ENCODE results near the gene METTL5.

The METTL5 gene

GRCh38 chr2:169778446-169778845 is 46.3 kb downstream of the METTL5 start:
- no peak for DNase-seq

GRCh38 chr2:169776252-169776761 is 48.4 kb downstream of the METTL5 start:
- DNase-seq: no peak

GRCh38 chr2:169775765-169776164 is 48.9 kb downstream of the METTL5 start:
- no peak for DNase-seq

DNA sequence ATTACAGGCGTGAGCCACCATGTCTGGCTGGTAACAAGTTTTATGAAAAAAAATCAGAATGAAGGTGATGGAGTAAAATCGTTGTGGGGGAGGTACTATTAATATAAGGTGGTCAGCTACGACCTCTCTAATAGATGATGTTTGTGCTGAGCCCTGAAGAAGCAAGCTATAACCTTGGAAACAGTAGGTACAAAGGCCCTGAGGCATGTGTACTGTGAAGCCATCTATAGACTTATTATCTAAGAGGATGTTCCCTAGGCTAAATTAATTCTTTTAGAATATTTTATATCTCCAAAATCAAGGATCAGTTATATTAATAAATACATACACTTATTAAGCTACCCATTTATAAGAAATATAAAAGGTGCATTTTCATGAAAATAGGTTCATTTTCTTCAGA is 49.4 kb downstream of the METTL5 start:
- DNase-seq: no peak

GRCh38 chr2:169772651-169773050 is 52.1 kb downstream of the METTL5 start:
- DNase-seq: no peak

DNA sequence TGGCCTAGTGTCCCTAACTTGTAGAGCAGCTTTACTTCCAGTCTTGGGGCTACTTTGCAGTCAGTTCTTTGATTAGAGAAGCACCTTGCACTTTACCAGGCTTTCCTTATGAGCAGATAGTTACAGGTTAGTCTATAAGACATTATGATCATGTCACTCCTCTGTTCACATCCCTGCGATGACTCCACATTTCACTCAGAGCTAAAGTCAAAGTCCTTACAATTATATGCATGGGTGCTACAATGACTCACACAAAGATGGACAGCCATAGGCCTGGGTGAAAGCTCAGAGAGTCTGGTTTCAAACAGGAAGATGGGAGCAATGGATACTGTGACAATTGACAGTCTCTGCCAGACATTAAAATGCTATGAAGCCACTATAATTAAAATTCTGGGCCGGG is 53.1 kb downstream of the METTL5 start:
- no peak for DNase-seq

GRCh38 chr2:169771021-169771420 is 53.7 kb downstream of the METTL5 start:
- DNase-seq: no peak

DNA sequence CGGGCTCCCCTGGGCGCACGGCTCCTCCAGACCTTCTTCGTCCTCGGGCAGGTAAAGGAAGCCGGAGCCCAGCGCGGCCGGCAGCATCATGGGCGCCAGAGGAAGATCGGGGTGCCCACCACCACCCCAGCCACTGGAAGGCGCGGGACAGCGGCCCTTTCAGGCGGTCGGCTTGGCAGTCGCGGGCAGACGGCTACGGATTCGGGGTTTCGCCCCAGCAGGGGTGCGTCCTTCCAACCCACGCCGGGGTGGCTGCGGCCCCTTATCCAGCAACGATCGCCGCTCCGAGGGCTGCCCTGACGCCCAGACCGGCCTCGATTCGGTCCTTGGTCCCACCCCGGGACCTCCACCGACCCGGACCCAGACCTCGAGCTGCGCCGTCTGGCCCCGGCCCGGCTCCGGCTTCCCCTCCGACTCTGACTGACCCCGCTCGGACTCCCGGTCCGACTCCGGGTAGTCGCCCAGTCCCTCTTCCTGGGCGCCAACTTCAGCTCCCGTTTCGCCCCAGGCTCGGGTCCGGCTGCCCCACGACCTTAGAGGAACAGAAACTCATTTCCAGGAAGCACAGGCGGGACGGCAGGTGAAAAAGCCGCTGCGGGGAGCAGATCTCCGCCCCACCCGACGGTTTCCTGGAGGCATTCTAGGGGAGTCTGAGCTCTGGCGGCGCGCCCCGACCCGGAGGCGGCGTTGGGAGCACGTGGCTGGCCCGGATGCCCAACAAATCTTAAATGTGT is 56.3 kb downstream of the METTL5 start:
- DNase-seq: no peak

DNA sequence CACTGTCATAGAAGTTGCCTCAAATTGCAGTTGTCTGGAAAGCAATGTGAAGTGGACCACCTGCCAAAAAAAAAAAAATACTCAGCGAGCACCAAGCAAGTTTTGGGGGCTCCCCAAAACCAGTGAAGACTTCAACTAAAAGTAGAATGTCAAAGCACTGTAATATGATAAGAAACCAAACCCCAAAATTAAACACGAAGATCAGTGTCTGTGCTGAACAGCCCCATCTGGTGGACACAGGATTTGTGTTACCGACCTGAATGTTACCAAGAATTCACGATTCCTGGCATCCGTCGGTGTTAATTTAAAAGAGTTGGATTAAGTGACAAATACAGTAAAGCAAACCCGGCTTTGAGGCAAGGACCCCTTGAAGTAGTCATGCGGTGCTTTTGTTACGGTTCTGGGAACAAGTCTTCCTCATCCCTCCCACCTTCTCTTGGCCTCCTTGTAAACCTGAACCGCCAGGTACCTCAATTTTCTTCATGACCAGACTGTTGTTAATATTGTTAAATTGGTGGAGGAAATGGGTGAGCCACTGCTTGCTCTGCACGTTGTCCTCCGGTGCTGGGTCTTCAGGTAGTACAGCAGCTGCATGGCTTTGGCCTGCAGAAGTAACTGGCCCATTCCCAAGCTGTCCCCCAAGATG is 57.3 kb downstream of the METTL5 start:
- DNase-seq: no peak

- DNase-seq: no peak
These were observed 59.2 kb downstream of the METTL5 start for GRCh38 chr2:169765523-169765922.

DNA sequence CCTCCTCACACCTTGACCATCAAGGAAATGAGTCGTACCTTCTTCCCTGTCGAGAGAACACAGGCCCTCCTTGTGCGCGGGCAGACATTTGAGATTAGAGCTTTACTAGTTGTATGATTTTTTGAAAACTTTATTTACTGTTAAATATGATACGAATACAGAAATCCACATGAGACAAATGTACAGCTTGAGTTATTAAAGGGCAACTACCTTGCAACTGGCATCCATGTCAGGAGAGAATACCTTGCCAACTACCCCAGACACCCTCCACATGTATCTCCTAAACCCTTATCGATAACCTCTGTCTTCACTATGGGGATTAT is 62.8 kb downstream of the METTL5 start:
- DNase-seq: no peak

All from cerebellar nuclear complex (tissue), 1 donor.